Stimulated activated CD8-positive, alpha-beta memory T cell treated with anti-CD3 and anti-CD28 coated beads, Interleukin-15, amount 100 ng/mL, for 24 hours (primary cell): ENCODE results near the gene DMRTC1B.
"Not testable (repeated sequence)": the region's sequence is repeated elsewhere in the genome, so short reads cannot be mapped to it uniquely, and the experiment has no call there.

Source experiments
- DNase-seq: peaks from one replicate; pipeline ENCODE4 v3.0.0-alpha.2; 2020; ENCODE audit warnings: low read depth

DMRTC1B gene, protein sequence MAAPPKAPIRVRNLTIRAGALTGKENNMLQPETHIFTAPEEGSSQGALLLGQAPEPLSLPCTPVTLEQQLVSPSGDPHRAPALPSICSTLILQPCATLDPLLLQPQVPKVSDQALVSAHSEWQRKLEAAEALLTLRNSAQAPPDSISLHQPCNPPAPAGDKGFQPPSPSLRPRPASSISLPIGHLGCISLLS

DNA sequence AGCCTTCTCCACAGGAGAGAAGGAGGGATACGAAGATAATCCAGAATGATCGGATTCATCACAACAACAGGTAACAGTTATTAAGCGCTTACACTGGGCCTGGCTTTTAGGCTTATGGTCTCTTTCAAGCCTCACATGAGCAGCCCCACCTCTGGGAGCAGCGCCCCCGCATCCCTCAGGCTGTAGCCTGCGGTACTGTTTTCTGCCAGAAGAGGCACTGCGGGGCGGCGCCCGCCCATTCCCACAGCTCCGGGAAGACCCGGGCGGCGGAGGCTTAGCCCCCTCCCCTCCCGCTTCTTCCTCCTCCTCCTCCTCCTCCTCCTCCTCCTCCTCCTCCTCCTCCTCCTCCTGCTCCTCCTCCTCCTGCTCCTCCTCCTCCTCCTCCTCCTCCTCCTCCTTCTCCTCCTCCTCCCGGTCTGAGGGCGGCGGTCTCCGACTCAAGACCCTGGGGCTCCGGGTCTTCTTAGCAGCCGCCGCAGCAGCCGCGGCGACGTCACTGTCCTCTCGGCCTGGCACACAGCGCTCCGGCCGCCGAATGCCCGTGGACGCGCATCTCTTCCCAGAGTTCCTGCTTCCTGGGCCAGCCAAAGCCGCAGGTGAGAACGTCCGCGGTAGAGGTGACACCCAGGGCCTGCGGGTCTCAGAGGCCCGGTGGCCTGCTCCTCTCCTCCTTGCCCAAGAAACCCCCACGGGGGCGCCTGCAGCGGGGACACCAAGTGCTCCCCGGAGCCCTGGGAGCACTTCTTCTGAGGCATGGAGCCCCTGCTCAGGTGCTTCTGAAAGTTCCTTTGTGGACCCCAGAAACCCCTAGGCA is at the start of gene DMRTC1B:
Gene DMRTC1B (plus strand): TSS at position 238 of the 814 bp plus-strand sequence. CDS start 68,246 bp downstream, outside the sequence.
- DNase-seq, result not testable (repeated sequence)

DNA sequence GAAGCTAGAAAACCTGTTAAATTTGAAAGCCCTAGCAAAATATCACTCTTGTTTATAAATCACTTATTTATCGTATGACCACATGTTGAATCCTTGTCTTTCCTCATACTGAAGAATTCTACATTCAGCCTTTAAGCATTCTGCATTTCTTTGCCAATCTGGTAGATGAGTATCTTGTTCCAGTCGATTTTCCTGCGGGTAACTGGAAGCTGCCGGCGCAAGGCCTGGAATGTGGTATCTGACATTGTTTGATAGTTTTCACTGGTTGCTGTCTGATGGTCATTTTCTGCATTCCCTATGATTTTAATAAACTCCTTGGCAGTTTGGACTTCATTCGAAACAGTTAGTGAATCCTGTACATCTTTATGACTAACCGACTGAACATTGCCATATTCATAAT is 48.8 kb upstream of the DMRTC1B start:
- no peak for DNase-seq

DNA sequence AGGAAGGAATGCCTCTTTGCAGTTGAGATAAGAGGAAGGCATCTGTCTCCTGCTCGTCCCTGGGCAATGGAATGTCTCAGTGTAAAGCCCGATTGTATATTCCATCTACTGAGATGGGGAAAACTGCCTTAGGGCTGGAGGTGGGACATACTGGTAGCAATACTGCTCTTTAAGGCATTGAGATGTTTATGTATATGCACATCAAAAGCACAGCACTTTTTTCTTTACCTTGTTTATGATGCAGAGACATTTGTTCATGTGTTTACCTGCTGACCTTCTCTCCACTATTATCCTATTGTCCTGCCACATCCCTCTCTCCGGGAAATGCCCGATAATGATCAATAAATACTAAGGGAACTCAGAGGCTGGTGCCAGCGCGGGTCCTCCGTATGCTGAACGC is 43.1 kb upstream of the DMRTC1B start:
- not testable (repeated sequence) for DNase-seq

DNA sequence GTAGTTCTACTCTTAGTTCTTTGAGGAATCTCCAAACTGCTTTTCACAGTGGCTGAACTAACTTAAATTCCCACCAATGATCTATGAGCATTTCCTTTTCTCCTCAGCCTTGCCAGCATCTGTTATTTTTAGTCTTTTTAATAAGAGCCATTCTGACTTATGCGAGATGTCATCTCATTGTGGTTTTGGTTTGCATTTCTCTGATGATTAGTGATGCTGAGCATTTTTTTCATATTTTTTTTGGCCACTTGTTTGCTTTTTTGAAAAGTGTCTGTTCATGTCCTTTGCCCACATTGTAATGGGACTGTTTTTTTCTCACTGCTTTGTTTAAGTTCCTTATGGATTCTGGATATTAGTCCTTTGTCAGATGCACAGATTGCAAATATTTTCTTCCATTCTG is 41.1 kb upstream of the DMRTC1B start:
- no peak for DNase-seq

DNA sequence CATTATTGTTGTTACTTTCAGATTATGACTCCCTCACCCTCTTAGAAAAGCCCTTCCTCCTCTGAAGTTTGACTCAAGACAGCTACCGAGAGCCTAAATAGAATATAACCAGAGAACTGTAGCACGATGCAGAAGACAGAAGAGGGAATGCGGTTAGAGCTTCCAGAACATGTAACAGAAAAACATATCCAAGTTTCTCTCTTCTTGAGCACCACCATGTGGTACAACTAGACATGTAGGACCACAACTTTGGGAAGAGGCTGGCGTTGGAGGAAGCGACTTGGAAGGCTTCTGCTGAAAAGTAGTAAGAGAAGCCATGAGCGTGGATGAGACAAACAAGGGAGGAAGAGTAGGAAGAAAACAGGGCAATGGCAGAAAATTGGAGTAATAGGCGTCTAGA is 31.1 kb upstream of the DMRTC1B start:
- DNase-seq, result not testable (repeated sequence)

GRCh38 chrX:72748545-72748944 is 28.1 kb upstream of the DMRTC1B start:
- not testable (repeated sequence) for DNase-seq

- DNase-seq, result not testable (repeated sequence)
Measured at GRCh38 chrX:72760454-72760853, 16.2 kb upstream of the DMRTC1B start.

DNA sequence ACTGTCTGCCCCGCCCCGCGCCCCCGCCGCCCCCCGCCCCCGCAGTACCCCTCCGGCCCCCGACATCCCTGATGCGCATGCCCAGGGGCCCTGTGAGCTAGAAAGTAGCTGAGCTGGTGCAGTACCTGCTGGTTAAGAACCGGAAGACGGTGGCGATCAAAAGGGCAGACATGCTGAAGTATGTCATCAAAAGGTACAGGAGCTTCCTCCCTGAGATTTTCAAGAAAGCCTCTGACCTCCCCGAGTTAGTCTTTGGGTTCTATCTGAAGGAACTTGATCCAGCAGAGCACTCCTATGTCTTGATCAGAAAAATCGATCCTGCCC is 739 bp downstream of the DMRTC1B start:
- not testable (repeated sequence) for DNase-seq

GRCh38 chrX:72778146-72778545 is 1.5 kb downstream of the DMRTC1B start:
- not testable (repeated sequence) for DNase-seq

DNA sequence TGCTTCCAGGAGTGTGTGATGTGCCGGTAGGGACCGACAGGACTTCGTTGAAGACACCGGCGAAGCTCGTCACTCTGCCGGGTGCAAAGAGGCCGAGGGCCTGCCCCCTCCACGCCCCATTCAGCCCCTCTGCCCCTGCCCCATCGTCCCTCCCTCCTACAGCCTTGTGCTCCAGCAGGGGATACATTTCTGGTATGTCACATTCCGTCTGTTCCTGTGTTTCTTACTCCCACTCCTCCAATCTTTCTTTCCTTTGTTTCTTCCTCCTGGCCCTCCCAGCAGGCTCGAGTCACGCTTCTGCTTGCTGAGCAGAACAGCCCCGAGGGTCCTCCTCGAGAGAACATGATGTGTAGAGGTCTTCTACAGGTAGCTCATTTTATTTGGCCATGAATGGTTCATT is 5.9 kb downstream of the DMRTC1B start, which contains the start of gene FAM236B:
Gene FAM236B (minus strand): TSS at position 101 of the 400 bp plus-strand sequence. CDS start 100 bp downstream, at position 1.
- not testable (repeated sequence) for DNase-seq

DNA sequence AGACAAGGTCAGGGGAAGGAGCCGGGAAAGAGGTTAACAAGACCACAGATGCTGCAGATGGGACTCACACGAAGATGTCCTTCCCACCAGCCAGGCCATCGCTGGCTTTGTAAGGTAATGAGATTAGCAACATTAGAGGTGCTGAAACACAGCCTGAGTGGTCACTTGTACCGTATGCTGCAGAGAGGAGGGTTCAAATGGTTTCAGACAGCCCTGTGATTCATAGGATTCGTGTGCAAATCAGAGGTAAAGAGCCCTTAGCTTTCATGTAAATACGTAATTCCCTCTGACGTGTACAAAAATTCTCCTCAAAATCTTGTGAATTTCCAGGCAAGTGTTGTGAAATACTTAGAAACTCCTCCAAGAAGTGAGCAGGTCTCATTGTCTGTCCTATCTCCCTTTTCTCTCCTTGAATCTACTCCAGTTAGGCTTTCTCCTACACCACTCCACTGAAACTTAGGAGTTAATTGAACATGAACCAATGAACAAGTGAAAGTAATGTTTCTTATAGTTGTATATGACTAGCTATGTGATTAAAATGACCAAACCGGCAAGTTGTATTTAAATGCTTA is 6.8 kb downstream of the DMRTC1B start:
- DNase-seq, result not testable (repeated sequence)

- not testable (repeated sequence) for DNase-seq
Measured at GRCh38 chrX:72783964-72784363, 7.3 kb downstream of the DMRTC1B start.

GRCh38 chrX:72788142-72788541 is 11.5 kb downstream of the DMRTC1B start:
- not testable (repeated sequence) for DNase-seq

DNA sequence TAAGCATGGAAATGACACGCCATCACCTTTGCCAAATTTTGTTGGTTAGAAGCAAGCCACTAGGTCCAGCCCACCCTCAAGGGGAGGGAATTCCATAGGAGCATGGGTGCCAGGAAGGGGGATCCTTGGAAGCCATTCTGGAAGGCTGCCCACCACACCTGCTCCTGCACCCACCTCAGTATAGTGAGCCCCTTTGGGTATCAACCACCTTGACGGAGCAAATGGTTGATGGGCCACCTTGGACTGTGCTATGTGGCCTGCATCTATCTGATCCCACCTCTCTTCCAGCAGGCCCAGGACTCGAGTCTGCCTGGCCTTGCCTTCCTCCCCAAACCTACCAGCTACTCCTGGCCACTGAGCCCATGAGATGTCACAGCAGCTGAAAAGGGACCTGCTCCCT is 13.7 kb downstream of the DMRTC1B start:
- DNase-seq, result not testable (repeated sequence)

GRCh38 chrX:72808110-72808509 is 31.4 kb downstream of the DMRTC1B start, which contains the start of gene FAM236D:
FAM236D (minus strand) TSS chrX:72808210; CDS start chrX:72808110, 100 bp downstream.
- DNase-seq, result not testable (repeated sequence)

GRCh38 chrX:72830701-72831100 is 54.0 kb downstream of the DMRTC1B start:
- DNase-seq, result not testable (repeated sequence)

GRCh38 chrX:72837532-72837931 is 60.8 kb downstream of the DMRTC1B start:
- DNase-seq, result not testable (repeated sequence)

GRCh38 chrX:72882898-72883297 is 106.2 kb downstream of the DMRTC1B start:
- not testable (repeated sequence) for DNase-seq

GRCh38 chrX:72889740-72890139 is 113.0 kb downstream of the DMRTC1B start:
- DNase-seq, result not testable (repeated sequence)
